HCT116 (cell line): ENCODE results near the gene TRIM63. TPM values are rescaled to one million over a fixed set of nuclear protein-coding genes. Genes with fewer than 3 reads are reported as not detected.

ENCODE experiments used
- ATAC-seq: fragments of 200-7000 bp; cut with Tn5 transposase; 2 replicates; pipeline ENCODE4 v1.9.1; 2020; ENCODE audit warnings: mild to moderate bottlenecking, moderate library complexity
- BruUV-seq: library from RNA; stranded (reverse); fragments of 400-500 nt; replicated peaks from 2 replicates; lab custom pipeline; 2021; lab: Mats Ljungman, UMichigan
- CTCF ChIA-PET: fragments of 300-600 bp; sonication (Branson Sonifier 250); formaldehyde crosslinking; loops from one replicate; lab custom pipeline; 2021; ENCODE audit warnings: antibody characterized with exemption; lab: Charles Lee
- POLR2A ChIA-PET: fragments of 300-600, 350-600 bp; sonication (Branson Sonifier 250); formaldehyde crosslinking; loops from one replicate; lab custom pipeline; 2021; ENCODE audit warnings: antibody characterized with exemption; lab: Charles Lee
- RAD21 ChIA-PET, 2 experiments: fragments of 300-600 bp; sonication (Branson Sonifier 250); formaldehyde crosslinking; loops; one replicate each; lab custom pipeline; 2023; ENCODE audit warnings: low total read pairs in 2 of 2; ENCODE audit not compliant: uncharacterized antibody in 2 of 2, unreplicated experiment in 2 of 2, low non-redundant PET in 1 of 2; lab: Charles Lee
- DNase-seq: peaks from one replicate; pipeline ENCODE4 v3.0.0-alpha.2; 2010; ENCODE audit warnings: low read depth, low spot score
- H2AFZ ChIP-seq: fragments of 200-600 bp; shearing (Covaris generic), sonication (generic); 2 replicates; pipeline ENCODE4 v1.6.1; 2017; ENCODE audit warnings: low read depth, mixed run types, mixed read lengths, antibody characterized with exemption, low read length; ENCODE audit not compliant: poor library complexity, severe bottlenecking
- H3K27ac ChIP-seq: 2 replicates; pipeline ENCODE4 v1.5.1; 2012; ENCODE audit warnings: low read depth, low read length
- H3K27me3 ChIP-seq: fragments of 200-600 bp; sonication (generic); 2 replicates; pipeline ENCODE4 v1.6.1; 2016; ENCODE audit warnings: mixed run types, low read length, mixed read lengths; ENCODE audit not compliant: insufficient read depth
- H3K36me3 ChIP-seq, 2 experiments: fragments of 200-500 bp in 1 of 2; fragments of 200-600 bp in 1 of 2; sonication (Bioruptor generic) in 1 of 2; sonication (generic) in 1 of 2; 2 replicates each; pipeline versions ENCODE4 v1.5.1 to v1.6.1; 2014 to 2016; ENCODE audit warnings: low read length in 2 of 2, inconsistent platforms in 1 of 2, mixed read lengths in 1 of 2, mixed run types in 1 of 2; ENCODE audit not compliant: insufficient read depth in 2 of 2, control insufficient read depth in 1 of 2
- H3K4me1 ChIP-seq, 2 experiments: fragments of 200-600 bp in 1 of 2; sonication (generic) in 1 of 2; 2 replicates each; pipeline versions ENCODE4 v1.5.1 to v1.6.1; 2012 to 2017; ENCODE audit warnings: low read length in 2 of 2, inconsistent platforms in 1 of 2, mild to moderate bottlenecking in 1 of 2, mixed read lengths in 1 of 2, mixed run types in 1 of 2, moderate library complexity in 1 of 2; ENCODE audit not compliant: insufficient read depth in 2 of 2, control insufficient read depth in 1 of 2
- H3K4me2 ChIP-seq: fragments of 200-600 bp; sonication (generic); 2 replicates; pipeline ENCODE4 v1.6.1; 2017; ENCODE audit warnings: mixed run types, low read length, mixed read lengths
- H3K4me3 ChIP-seq, 2 experiments: fragments of 200-600 bp in 1 of 2; sonication (generic) in 1 of 2; replicated peaks in 1 of 2; 2 replicates each; pipeline ENCODE4 v1.5.1; 2011 to 2016; ENCODE audit warnings: low read length in 2 of 2, control low read depth in 1 of 2, low read depth in 1 of 2, mild to moderate bottlenecking in 1 of 2, mixed read lengths in 1 of 2, mixed run types in 1 of 2
- H3K79me2 ChIP-seq: fragments of 200-600 bp; sonication (generic); 2 replicates; pipeline ENCODE4 v1.6.1; 2017; ENCODE audit warnings: mild to moderate bottlenecking, mixed run types, low read length, moderate library complexity, mixed read lengths; ENCODE audit not compliant: insufficient read depth
- H3K9ac ChIP-seq: fragments of 200-600 bp; sonication (generic); 2 replicates; pipeline ENCODE4 v1.6.1; 2016; ENCODE audit warnings: low read length, mixed read lengths
- H3K9me2 ChIP-seq: fragments of 200-600 bp; sonication (generic), shearing (Covaris generic); 2 replicates; pipeline ENCODE4 v1.6.1; 2017; ENCODE audit warnings: mixed run types, mild to moderate bottlenecking, moderate library complexity; ENCODE audit not compliant: insufficient read depth
- H3K9me3 ChIP-seq, 2 experiments: fragments of 200-500 bp in 1 of 2; fragments of 200-600 bp in 1 of 2; sonication (Bioruptor generic) in 1 of 2; sonication (generic) in 1 of 2; 2 replicates each; pipeline ENCODE4 v1.6.1; 2014 to 2017; ENCODE audit warnings: low read length in 2 of 2, mixed read lengths in 2 of 2, inconsistent platforms in 1 of 2, low read depth in 1 of 2, mild to moderate bottlenecking in 1 of 2, mixed run types in 1 of 2, moderate library complexity in 1 of 2; ENCODE audit not compliant: control insufficient read depth in 1 of 2, insufficient read depth in 1 of 2
- H4K20me1 ChIP-seq: fragments of 200-600 bp; sonication (generic), shearing (Covaris generic); 2 replicates; pipeline ENCODE4 v1.6.1; 2017; ENCODE audit warnings: mixed run types, mild to moderate bottlenecking, moderate library complexity; ENCODE audit not compliant: insufficient read depth
- CBX3 ChIP-seq: IDR thresholded peaks from 2 replicates; pipeline ENCODE4 v1.6.1; 2012; ENCODE audit warnings: low read depth
- CEBPB ChIP-seq: IDR thresholded peaks from 2 replicates; pipeline ENCODE4 v1.6.1; 2012; ENCODE audit warnings: low read depth
- EZH2 ChIP-seq: fragments of 200-600 bp; sonication (generic); IDR thresholded peaks from 2 replicates; pipeline ENCODE4 v1.6.1; 2017; ENCODE audit warnings: antibody characterized with exemption, mixed run types
- EZH2phosphoT487 ChIP-seq: fragments of 200-600 bp; IDR thresholded peaks from 2 replicates; pipeline ENCODE4 v1.6.1; 2018; ENCODE audit warnings: antibody characterized with exemption, borderline replicate concordance
- JUND ChIP-seq: IDR thresholded peaks from 2 replicates; pipeline ENCODE4 v1.6.1; 2012
- POLR2A ChIP-seq: IDR thresholded peaks from 2 replicates; pipeline ENCODE4 v1.7.0; 2011; ENCODE audit warnings: borderline replicate concordance; ENCODE audit not compliant: insufficient read depth, insufficient read length; ENCODE audit errors: extremely low read depth
- SIN3A ChIP-seq: IDR thresholded peaks from 2 replicates; pipeline ENCODE4 v1.6.1; 2012; ENCODE audit warnings: low read depth
- TCF7L2 ChIP-seq: IDR thresholded peaks from 2 replicates; pipeline ENCODE4 v1.7.0; 2011; ENCODE audit warnings: borderline replicate concordance, inconsistent platforms; ENCODE audit not compliant: insufficient read depth, insufficient read length; ENCODE audit errors: extremely low read depth
- YY1 ChIP-seq: IDR thresholded peaks from 2 replicates; pipeline ENCODE4 v1.6.1; 2011; ENCODE audit warnings: low read length, low read depth, moderate library complexity, mild to moderate bottlenecking; ENCODE audit not compliant: insufficient replicate concordance; ENCODE audit errors: extremely low read depth
- intact Hi-C: fragments of 100-400 bp; cut with micrococcal nuclease; formaldehyde crosslinking; loops from 2 replicates; pipeline ENCODE4 v1.10.0; 2022
- total RNA-seq: library from RNA; stranded (reverse); gene quantifications from one replicate; pipeline ENCODE4 v1.2.1, GENCODE V29; 2021; ENCODE audit not compliant: unreplicated experiment
- TF ChIP-seq, protein P1 (sequence below): IDR thresholded peaks from 2 replicates; pipeline ENCODE4 v1.6.1; 2012; ENCODE audit warnings: low read depth
- TF ChIP-seq, protein P2 (sequence below): IDR thresholded peaks from 2 replicates; pipeline ENCODE4 v1.6.1; 2012
- TF ChIP-seq, protein P3 (sequence below): IDR thresholded peaks from 2 replicates; pipeline ENCODE4 v1.6.1; 2011; ENCODE audit warnings: mild to moderate bottlenecking, low read length, moderate library complexity; ENCODE audit not compliant: insufficient replicate concordance; ENCODE audit errors: extremely low read depth

The TRIM63 gene
- total RNA-seq, 1 experiment from 2014 or later, result not detected

DNA sequence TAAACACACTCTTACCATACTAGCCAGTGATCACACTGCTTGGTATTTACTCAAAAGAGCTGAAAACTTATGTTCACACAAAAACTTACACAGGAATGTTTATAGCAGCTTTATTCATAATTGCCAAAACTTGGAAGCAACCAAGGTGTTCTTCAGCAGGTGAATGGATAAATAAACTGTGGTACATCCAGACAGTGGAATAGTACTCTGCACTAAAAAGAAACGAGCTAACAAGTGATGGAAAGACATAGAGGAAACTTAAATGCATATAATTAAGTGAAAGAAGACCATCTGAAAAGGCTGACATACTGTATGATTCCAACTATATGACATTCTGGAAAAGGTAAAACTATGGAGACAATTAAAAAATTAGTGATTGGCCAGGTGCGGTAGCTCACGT, 23.5 kb upstream of the TRIM63 start:
- Histone ChIP-seq H2AFZ (no peak overlapping the region), H4K20me1 (no peaks in the 10 kb centered on the region), H3K27ac (no peak overlapping the region), H3K27me3 (no peaks in the 10 kb centered on the region), H3K9me2 (no peaks in the 10 kb centered on the region), H3K9me3 (no peaks in the 10 kb centered on the region), H3K36me3 (no peaks in the 10 kb centered on the region), H3K4me1 (no peaks in the 10 kb centered on the region), H3K9ac (no peak overlapping the region), H3K4me2 (no peak overlapping the region), H3K79me2 (no peaks in the 10 kb centered on the region), H3K4me3 (no peak overlapping the region)
- TF ChIP-seq EZH2 (no peak), TCF7L2 (no peak), EZH2phosphoT487 (no peak), SIN3A (no peak), YY1 (no peak), POLR2A (no peak), CEBPB (no peak), JUND (no peak), CBX3 (no peak)
- TF ChIP-seq, protein P1, sequence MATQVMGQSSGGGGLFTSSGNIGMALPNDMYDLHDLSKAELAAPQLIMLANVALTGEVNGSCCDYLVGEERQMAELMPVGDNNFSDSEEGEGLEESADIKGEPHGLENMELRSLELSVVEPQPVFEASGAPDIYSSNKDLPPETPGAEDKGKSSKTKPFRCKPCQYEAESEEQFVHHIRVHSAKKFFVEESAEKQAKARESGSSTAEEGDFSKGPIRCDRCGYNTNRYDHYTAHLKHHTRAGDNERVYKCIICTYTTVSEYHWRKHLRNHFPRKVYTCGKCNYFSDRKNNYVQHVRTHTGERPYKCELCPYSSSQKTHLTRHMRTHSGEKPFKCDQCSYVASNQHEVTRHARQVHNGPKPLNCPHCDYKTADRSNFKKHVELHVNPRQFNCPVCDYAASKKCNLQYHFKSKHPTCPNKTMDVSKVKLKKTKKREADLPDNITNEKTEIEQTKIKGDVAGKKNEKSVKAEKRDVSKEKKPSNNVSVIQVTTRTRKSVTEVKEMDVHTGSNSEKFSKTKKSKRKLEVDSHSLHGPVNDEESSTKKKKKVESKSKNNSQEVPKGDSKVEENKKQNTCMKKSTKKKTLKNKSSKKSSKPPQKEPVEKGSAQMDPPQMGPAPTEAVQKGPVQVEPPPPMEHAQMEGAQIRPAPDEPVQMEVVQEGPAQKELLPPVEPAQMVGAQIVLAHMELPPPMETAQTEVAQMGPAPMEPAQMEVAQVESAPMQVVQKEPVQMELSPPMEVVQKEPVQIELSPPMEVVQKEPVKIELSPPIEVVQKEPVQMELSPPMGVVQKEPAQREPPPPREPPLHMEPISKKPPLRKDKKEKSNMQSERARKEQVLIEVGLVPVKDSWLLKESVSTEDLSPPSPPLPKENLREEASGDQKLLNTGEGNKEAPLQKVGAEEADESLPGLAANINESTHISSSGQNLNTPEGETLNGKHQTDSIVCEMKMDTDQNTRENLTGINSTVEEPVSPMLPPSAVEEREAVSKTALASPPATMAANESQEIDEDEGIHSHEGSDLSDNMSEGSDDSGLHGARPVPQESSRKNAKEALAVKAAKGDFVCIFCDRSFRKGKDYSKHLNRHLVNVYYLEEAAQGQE, result no peak
- TF ChIP-seq, protein P2, sequence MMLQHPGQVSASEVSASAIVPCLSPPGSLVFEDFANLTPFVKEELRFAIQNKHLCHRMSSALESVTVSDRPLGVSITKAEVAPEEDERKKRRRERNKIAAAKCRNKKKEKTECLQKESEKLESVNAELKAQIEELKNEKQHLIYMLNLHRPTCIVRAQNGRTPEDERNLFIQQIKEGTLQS, result no peak
- TF ChIP-seq, protein P3, sequence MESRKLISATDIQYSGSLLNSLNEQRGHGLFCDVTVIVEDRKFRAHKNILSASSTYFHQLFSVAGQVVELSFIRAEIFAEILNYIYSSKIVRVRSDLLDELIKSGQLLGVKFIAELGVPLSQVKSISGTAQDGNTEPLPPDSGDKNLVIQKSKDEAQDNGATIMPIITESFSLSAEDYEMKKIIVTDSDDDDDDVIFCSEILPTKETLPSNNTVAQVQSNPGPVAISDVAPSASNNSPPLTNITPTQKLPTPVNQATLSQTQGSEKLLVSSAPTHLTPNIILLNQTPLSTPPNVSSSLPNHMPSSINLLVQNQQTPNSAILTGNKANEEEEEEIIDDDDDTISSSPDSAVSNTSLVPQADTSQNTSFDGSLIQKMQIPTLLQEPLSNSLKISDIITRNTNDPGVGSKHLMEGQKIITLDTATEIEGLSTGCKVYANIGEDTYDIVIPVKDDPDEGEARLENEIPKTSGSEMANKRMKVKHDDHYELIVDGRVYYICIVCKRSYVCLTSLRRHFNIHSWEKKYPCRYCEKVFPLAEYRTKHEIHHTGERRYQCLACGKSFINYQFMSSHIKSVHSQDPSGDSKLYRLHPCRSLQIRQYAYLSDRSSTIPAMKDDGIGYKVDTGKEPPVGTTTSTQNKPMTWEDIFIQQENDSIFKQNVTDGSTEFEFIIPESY, result no peak
- ChIA-PET RAD21 (no interaction called here), CTCF (no interaction called here), POLR2A (no interaction called here)
- intact Hi-C loops, result no loop called here
- ATAC-seq (no peak), DNase-seq (no peak)
- BruUV-seq, result no TSS peak
